Measurements from ENCODE around the gene ZBTB20. TPM values are rescaled to one million over a fixed set of nuclear protein-coding genes. Genes with fewer than 3 reads are reported as not detected.

The ZBTB20 gene
- total RNA-seq, 4 donors from 2014 or later = 4.1 to 41.8 (median 11.6) TPM

DNA sequence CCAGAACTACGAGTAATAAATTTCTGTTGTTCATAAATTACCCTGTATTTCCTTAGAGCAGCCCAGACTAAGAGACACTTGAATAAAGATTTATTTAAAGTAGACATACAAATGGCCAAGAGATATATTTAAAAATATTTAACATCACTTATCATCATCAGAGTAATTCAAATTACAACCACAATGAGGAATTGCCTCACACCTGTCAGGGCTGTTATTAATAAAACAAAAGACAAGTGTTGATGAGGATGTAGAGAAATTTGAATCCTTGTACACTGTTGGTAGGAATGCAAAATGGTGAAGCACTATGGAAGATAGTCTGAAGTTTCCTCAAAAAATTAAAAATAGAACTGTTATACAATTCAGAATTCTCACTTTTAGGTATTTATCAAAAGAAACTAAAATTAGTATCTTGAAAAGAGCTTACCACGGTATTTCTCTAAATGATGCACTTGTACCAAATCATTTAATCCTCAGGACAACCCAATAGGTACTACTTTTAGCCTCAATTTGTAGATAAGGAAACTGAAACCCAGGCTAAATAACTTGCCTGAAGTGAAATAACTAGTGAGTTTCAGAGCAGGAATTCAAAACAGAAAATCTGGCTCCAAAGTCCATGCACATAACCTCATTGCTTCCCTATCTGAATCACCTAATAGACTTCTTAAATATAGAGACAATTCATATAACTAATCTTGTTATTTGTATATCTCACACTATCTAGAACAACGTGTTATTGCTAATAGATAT, 69.4 kb downstream of the ZBTB20 start:
- intact Hi-C loops (cut with DNase I) = no loop called here
- no peak overlapping the region for H3K4me3 ChIP-seq
- DNase-seq = no peak
- H3K27me3 ChIP-seq = no peaks in the 10 kb centered on the region
- H3K9me3 ChIP-seq = no peaks in the 10 kb centered on the region
- H3K36me3 ChIP-seq = peaks cover 0 to 4% (median 0%) of the 10 kb centered on the region in 3 donors
- WGBS, 2 donors = 56 to 60% methylated on average over 3 of the region's 3 CpGs
- TF ChIP-seq, protein P1, sequence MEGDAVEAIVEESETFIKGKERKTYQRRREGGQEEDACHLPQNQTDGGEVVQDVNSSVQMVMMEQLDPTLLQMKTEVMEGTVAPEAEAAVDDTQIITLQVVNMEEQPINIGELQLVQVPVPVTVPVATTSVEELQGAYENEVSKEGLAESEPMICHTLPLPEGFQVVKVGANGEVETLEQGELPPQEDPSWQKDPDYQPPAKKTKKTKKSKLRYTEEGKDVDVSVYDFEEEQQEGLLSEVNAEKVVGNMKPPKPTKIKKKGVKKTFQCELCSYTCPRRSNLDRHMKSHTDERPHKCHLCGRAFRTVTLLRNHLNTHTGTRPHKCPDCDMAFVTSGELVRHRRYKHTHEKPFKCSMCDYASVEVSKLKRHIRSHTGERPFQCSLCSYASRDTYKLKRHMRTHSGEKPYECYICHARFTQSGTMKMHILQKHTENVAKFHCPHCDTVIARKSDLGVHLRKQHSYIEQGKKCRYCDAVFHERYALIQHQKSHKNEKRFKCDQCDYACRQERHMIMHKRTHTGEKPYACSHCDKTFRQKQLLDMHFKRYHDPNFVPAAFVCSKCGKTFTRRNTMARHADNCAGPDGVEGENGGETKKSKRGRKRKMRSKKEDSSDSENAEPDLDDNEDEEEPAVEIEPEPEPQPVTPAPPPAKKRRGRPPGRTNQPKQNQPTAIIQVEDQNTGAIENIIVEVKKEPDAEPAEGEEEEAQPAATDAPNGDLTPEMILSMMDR (IDR thresholded peaks at IDR 0.05) = no peak
- no peak for TF ChIP-seq POLR2A (IDR thresholded peaks at IDR 0.05)
- no peak overlapping the region for H3K27ac ChIP-seq
- H3K4me1 ChIP-seq = peaks cover 0 to 6% (median 2%) of the 10 kb centered on the region in 3 donors

DNA sequence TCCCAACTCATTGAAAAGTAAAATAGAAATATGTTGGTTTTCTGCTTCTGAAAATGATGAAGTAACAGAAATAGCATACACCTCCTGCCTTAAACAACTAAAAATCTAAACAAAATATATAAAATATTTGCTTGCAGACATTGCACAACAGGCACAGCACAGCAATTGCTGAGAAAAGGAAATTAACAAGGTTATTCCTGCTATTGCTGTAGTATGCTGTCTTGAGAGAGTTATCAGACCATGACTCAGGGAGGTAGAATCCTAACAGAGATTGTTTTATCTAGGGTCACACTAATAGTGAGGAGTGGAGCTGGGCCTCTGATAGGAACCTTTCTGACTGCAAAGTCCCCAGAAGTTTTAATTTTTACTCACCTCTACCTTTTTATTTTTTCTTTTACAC, 72.6 kb downstream of the ZBTB20 start:
- no peak overlapping the region for H3K27ac ChIP-seq
- intact Hi-C loops (cut with DNase I) = no loop called here
- no peak overlapping the region for H3K4me3 ChIP-seq
- no peaks in the 10 kb centered on the region for H3K9me3 ChIP-seq
- no peaks in the 10 kb centered on the region for H3K27me3 ChIP-seq
- TF ChIP-seq POLR2A (IDR thresholded peaks at IDR 0.05) = no peak
- TF ChIP-seq, protein P1 (IDR thresholded peaks at IDR 0.05) = no peak
- DNase-seq = no peak
- H3K4me1 ChIP-seq = peaks cover 3 to 21% (median 7%) of the 10 kb centered on the region in 3 donors
- H3K36me3 ChIP-seq = peaks cover 0 to 4% (median 0%) of the 10 kb centered on the region in 3 donors

DNA sequence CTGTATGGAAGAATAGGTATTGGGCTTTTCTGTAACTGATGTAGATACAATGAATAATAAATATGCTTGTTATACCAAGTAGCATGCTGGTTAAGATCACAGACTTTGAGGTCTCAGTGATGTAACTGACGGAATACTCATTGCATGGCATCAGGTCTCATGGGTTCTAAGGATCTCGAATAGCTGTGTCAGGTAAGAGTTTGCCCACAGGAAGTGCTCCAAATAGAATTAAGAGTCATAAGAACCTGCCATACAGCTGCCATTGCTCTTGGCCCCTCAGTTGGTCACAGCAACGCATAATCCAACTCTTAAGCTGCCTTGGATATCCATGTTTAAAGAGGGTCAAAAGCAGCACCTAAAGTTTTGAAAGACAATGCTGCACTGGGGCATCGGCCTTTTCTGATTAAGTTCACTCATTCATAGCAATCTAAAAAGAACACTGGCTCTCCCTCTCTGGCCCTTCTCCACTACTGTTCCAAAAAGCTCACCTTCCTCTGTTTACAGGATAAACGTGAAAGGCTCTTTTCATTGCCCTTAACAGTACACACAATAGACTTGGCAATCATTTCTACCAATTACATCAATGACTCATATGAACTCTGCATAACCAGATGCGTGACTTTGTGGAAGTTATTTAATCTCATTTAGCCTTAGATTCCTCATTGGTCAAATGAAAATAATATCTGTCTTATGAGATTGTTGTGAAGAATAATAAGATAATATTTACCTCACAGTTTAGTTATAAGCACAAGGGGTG, 74.6 kb downstream of the ZBTB20 start:
- Histone ChIP-seq H3K4me1 (peaks cover 3 to 21% (median 7%) of the 10 kb centered on the region in 3 donors), H3K9me3 (no peaks in the 10 kb centered on the region), H3K36me3 (peaks cover 0 to 4% (median 0%) of the 10 kb centered on the region in 3 donors), H3K4me3 (no peak overlapping the region), H3K27me3 (no peaks in the 10 kb centered on the region), H3K27ac (peak overlapping the region; percentile 42 to 71 (median 64))
- intact Hi-C loops (cut with DNase I) = no loop called here
- no peak for DNase-seq
- TF ChIP-seq, protein P1 (IDR thresholded peaks at IDR 0.05) = no peak
- no peak for TF ChIP-seq POLR2A (IDR thresholded peaks at IDR 0.05)
- 39 to 65% methylated on average over 6 of the region's 6 CpGs for WGBS, 2 donors

DNA sequence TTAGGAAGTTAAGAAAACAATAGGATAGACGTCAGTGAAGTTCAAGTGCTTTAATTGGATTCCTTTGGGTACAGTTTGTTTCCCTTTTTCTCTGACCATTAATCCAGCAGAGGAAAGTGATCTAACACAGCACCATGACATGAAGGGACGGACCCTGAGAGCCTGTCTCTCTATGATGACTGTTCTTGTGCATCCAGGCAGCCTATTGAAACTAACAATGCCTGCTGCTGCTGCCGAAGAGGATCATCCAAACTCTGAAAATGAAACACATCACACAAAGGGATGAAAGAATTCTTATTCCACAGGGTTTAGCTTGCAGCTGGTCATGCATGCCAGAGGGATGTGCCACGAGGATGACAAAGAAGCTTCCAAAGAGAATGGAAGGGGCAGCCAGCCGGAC, 75.5 kb downstream of the ZBTB20 start:
- Histone ChIP-seq H3K4me3 (peak overlapping the region in 1 of 4 donors; percentile 17), H3K9me3 (no peaks in the 10 kb centered on the region), H3K4me1 (peaks cover 3 to 21% (median 7%) of the 10 kb centered on the region in 3 donors), H3K27ac (peak overlapping the region in 3 of 4 donors; percentile 42 to 71 (median 65)), H3K36me3 (peaks cover 0 to under 1% (median under 1%) of the 10 kb centered on the region in 3 donors), H3K27me3 (no peaks in the 10 kb centered on the region)
- WGBS, 2 donors = 53 to 65% methylated on average over 5 of the region's 5 CpGs
- no peak for DNase-seq
- intact Hi-C loops (cut with DNase I) = no loop called here
- TF ChIP-seq, protein P1 (IDR thresholded peaks at IDR 0.05) = no peak
- no peak for TF ChIP-seq POLR2A (IDR thresholded peaks at IDR 0.05)

DNA sequence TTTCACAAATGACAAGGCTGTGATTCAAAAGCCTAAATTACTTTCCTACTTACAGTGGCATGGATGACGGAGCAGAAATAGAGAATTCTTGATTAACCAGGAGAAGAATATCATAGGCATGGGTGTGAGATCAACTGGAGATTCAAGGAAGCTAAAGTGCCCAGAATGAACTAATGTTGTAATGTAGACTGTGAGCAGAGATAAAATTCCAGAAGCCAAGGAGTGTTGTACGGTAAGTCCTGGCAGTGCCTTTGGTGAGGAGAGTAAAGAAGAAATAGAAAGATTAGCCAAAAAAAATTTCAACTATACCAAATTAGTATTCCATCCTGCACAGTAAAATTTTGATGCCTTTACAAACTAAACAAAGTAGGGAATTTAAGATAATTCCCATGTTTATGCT, 75.9 kb downstream of the ZBTB20 start:
- no peaks in the 10 kb centered on the region for H3K9me3 ChIP-seq
- H3K27ac ChIP-seq = peak overlapping the region in 3 of 4 donors; percentile 42 to 71 (median 65)
- H3K4me1 ChIP-seq = peaks cover 3 to 21% (median 7%) of the 10 kb centered on the region in 3 donors
- intact Hi-C loops (cut with DNase I) = no loop called here
- H3K4me3 ChIP-seq = peak overlapping the region in 1 of 4 donors; percentile 17
- TF ChIP-seq, protein P1 (IDR thresholded peaks at IDR 0.05) = no peak
- no peak for TF ChIP-seq POLR2A (IDR thresholded peaks at IDR 0.05)
- 69 to 83% methylated on average over 2 of the region's 2 CpGs for WGBS, 2 donors
- peaks cover 0 to 4% (median 0%) of the 10 kb centered on the region in 3 donors for H3K36me3 ChIP-seq
- no peaks in the 10 kb centered on the region for H3K27me3 ChIP-seq
- no peak for DNase-seq
